B cell (primary cell): ENCODE data around the gene FSCN2. TPM values are rescaled to one million over a fixed set of nuclear protein-coding genes. Genes with fewer than 3 reads are reported as not detected.

Experiments
- ATAC-seq: fragments of 200-7000 bp; cut with Tn5 transposase; one replicate; pipeline ENCODE4 v1.10.0; 2021; ENCODE audit warnings: low read depth, mild to moderate bottlenecking, moderate number of reproducible peaks, moderate library complexity
- CTCF ChIA-PET: fragments of 350-600 bp; sonication (Branson Sonifier 250); formaldehyde crosslinking; loops from one replicate; lab custom pipeline; 2021; ENCODE audit warnings: antibody characterized with exemption, inconsistent platforms; lab: Charles Lee
- POLR2A ChIA-PET: fragments of 350-600 bp; sonication (Branson Sonifier 250); formaldehyde crosslinking; loops from one replicate; lab custom pipeline; 2021; ENCODE audit warnings: antibody characterized with exemption; lab: Charles Lee
- DNase-seq: peaks from one replicate; pipeline ENCODE4 v3.0.0; 2013
- H2AFZ ChIP-seq: 2 replicates; pipeline ENCODE4 v1.6.1; 2012; ENCODE audit warnings: mild to moderate bottlenecking, low read depth, low read length; ENCODE audit not compliant: insufficient read depth, poor library complexity, severe bottlenecking
- H3K27ac ChIP-seq, 2 donors: 1 replicate in 1 of 2; 2 replicates in 1 of 2; pipeline ENCODE4 v1.5.1; 2012 to 2013; ENCODE audit warnings: low read length in 2 of 2, mild to moderate bottlenecking in 2 of 2, moderate library complexity in 1 of 2
- H3K27me3 ChIP-seq, 4 experiments: fragments of 200-600 bp in 1 of 4; sonication (generic) in 1 of 4; replicated peaks in 1 of 4; 1 replicate in 2 of 4; 2 replicates in 2 of 4; pipeline versions ENCODE4 v1.6.1 to v1.7.0; 2013 to 2016; ENCODE audit warnings: low read length in 3 of 4, mild to moderate bottlenecking in 2 of 4, mixed read lengths in 1 of 4, moderate library complexity in 1 of 4; ENCODE audit not compliant: insufficient read depth in 4 of 4, control insufficient read depth in 3 of 4; ENCODE audit errors: control extremely low read depth in 1 of 4
- H3K36me3 ChIP-seq, 2 experiments: replicated peaks in 1 of 2; 1 replicate in 1 of 2; 2 replicates in 1 of 2; pipeline versions ENCODE4 v1.6.1 to v1.7.1; 2013; ENCODE audit warnings: low read length in 1 of 2; ENCODE audit not compliant: insufficient read depth in 2 of 2, control insufficient read depth in 1 of 2; ENCODE audit errors: control extremely low read depth in 1 of 2, extremely low read depth in 1 of 2
- H3K4me1 ChIP-seq, 2 donors: fragments of 200-600 bp in 1 of 2; sonication (generic) in 1 of 2; 1 replicate in 1 of 2; 2 replicates in 1 of 2; pipeline versions ENCODE4 v1.5.1 to v1.6.1; 2013 to 2017; ENCODE audit warnings: low read length in 2 of 2; ENCODE audit not compliant: control insufficient read depth in 2 of 2, insufficient read depth in 2 of 2
- H3K4me2 ChIP-seq: replicated peaks from 2 replicates; pipeline ENCODE3; 2012; ENCODE audit warnings: mild to moderate bottlenecking, low read depth, low read length; ENCODE audit not compliant: poor library complexity, severe bottlenecking
- H3K4me3 ChIP-seq, 5 experiments: fragments of 200-600 bp in 1 of 5; sonication (generic) in 1 of 5; 1 replicate in 3 of 5; 2 replicates in 2 of 5; pipeline versions ENCODE4 v1.5.1 to v1.7.0; 2011 to 2016; ENCODE audit warnings: low read length in 4 of 5, mild to moderate bottlenecking in 4 of 5, low read depth in 2 of 5, control low read depth in 1 of 5, moderate library complexity in 1 of 5; ENCODE audit not compliant: insufficient read depth in 1 of 5; ENCODE audit errors: control extremely low read depth in 1 of 5, extremely low read depth in 1 of 5
- H3K79me2 ChIP-seq: fragments of 200-600 bp; sonication (generic); one replicate; pipeline ENCODE4 v1.6.0; 2016; ENCODE audit warnings: low read length; ENCODE audit not compliant: control insufficient read depth, insufficient read depth
- H3K9ac ChIP-seq: fragments of 200-600 bp; sonication (generic); 2 replicates; pipeline ENCODE4 v1.6.1; 2017; ENCODE audit warnings: mild to moderate bottlenecking, low read length, moderate library complexity
- H3K9me3 ChIP-seq, 3 donors: one replicate each; pipeline versions ENCODE4 v1.6.1 to v1.7.1; 2013; ENCODE audit warnings: low read length in 2 of 3; ENCODE audit not compliant: control insufficient read depth in 2 of 3, insufficient read depth in 1 of 3; ENCODE audit errors: control extremely low read depth in 1 of 3
- H4K20me1 ChIP-seq: 2 replicates; pipeline ENCODE4 v1.6.0; 2012; ENCODE audit warnings: mild to moderate bottlenecking, low read length; ENCODE audit not compliant: insufficient read depth, control insufficient read depth, poor library complexity, severe bottlenecking
- H3K27ac Mint-ChIP-seq: one replicate; pipeline ENCODE4 v1.8.0; 2021; ENCODE audit warnings: mixed read lengths
- H3K27me3 Mint-ChIP-seq: one replicate; pipeline ENCODE4 v1.8.0; 2021; ENCODE audit warnings: mixed read lengths
- H3K4me1 Mint-ChIP-seq: one replicate; pipeline ENCODE4 v1.8.0; 2021; ENCODE audit warnings: mixed read lengths
- H3K4me3 Mint-ChIP-seq: one replicate; pipeline ENCODE4 v1.8.0; 2021; ENCODE audit warnings: mixed read lengths
- H3K9me3 Mint-ChIP-seq: one replicate; pipeline ENCODE4 v1.8.0; 2022; ENCODE audit warnings: mixed read lengths; ENCODE audit not compliant: insufficient read depth
- CTCF ChIP-seq: fragments of 200-600 bp; IDR thresholded peaks from one replicate; pipeline ENCODE4 v1.8.0; 2022; ENCODE audit warnings: antibody characterized with exemption, mild to moderate bottlenecking
- EZH2 ChIP-seq: IDR thresholded peaks from 2 replicates; pipeline ENCODE4 v1.6.1; 2012; ENCODE audit warnings: borderline replicate concordance, low read depth, mild to moderate bottlenecking, moderate library complexity, low read length; ENCODE audit not compliant: insufficient read depth, poor library complexity, severe bottlenecking
- WGBS: methylation state at CpG from one replicate; pipeline ENCODE4 v1.1.5; 2013; ENCODE audit warnings: missing lambda C conversion rate; ENCODE audit not compliant: insufficient coverage; 5-methylcytosine and 5-hydroxymethylcytosine counted together
- intact Hi-C: fragments of 100-400 bp; cut with micrococcal nuclease; formaldehyde crosslinking; loops from one replicate; pipeline ENCODE4 v1.10.0; 2022
- polyA plus RNA-seq: library from polyadenylated mRNA; depleted of rRNA; stranded (reverse); fragments of >200 nt; gene quantifications from 2 replicates; pipeline ENCODE4 v1.2.3, GENCODE V29; 2012
- total RNA-seq, 2 donors: library from RNA; stranded (reverse); fragments of 120-200 nt in 1 of 2; gene quantifications; 1 replicate in 1 of 2; 2 replicates in 1 of 2; pipeline versions ENCODE4 v1.2.3 to v1.2.4, GENCODE V29; 2013 to 2022

The FSCN2 gene
- total and polyA plus RNA-seq, 2 donors (not counting 1 experiment from before 2014, with no cell fraction given): 6.3 to 12.0 TPM

GRCh38 chr17:81510785-81511553 lies 17.2 kb upstream of the FSCN2 start:
- Mint-ChIP-seq H3K27ac (peak overlapping the region; percentile 94), H3K9me3 (no peaks in the 10 kb centered on the region), H3K4me1 (peaks cover 53% of the 10 kb centered on the region), H3K4me3 (peak overlapping the region; percentile 97), H3K27me3 (no peaks in the 10 kb centered on the region)
- Histone ChIP-seq H2AFZ (no peak overlapping the region), H3K27me3 (no peaks in the 10 kb centered on the region), H3K4me2 (peak overlapping the region; percentile 99), H3K9ac (peak overlapping the region; percentile 93), H3K79me2 (peaks cover 49% of the 10 kb centered on the region), H3K36me3 (peaks cover 0 to 36% of the 10 kb centered on the region in 2 experiments), H3K9me3 (no peaks in the 10 kb centered on the region), H3K27ac (peak overlapping the region; percentile 20 to 81), H3K4me1 (peaks cover 30 to 51% of the 10 kb centered on the region in 2 donors), H4K20me1 (peaks cover 44% of the 10 kb centered on the region), H3K4me3 (peak overlapping the region; percentile 73 to 96 (median 86))
- ChIA-PET CTCF (interaction anchor here (0.6 to 3.4 kb wide), 10 partner anchors 8 to 258 kb away, joined by 4 to 17 read pairs (median 6); partner anchors contain the start of gene BAHCC1), POLR2A (interaction anchor here (0.7 to 1.4 kb wide), 3 partner anchors 23 to 114 kb away, joined by 3 to 9 read pairs (median 3); no protein-coding TSS in a partner anchor)
- DNase-seq (peak; percentile 66), ATAC-seq (no peak)
- 2% methylated on average over 46 of the region's 48 CpGs for WGBS
- TF ChIP-seq CTCF (no peak), EZH2 (no peak)
- intact Hi-C loops: loop anchor here (5.0 to 10.0 kb wide), 3 partner anchors 216 to 1714 kb away; partner anchors contain the start of genes CBX8 and SLC38A10

GRCh38 chr17:81511554-81511803 lies 16.7 kb upstream of the FSCN2 start:
- peaks cover 54% of the 10 kb centered on the region for H3K79me2 ChIP-seq
- H3K4me3 ChIP-seq: peak overlapping the region; percentile 71 to 96 (median 86)

More at GRCh38 chr17:81511554-81511803, 16.7 kb upstream of the FSCN2 start:
- Histone ChIP-seq H3K27ac (peak overlapping the region; percentile 20 to 81), H3K9ac (peak overlapping the region; percentile 93), H3K9me3 (no peaks in the 10 kb centered on the region), H3K36me3 (peaks cover 0 to 40% of the 10 kb centered on the region in 2 experiments), H3K4me1 (peaks cover 36 to 56% of the 10 kb centered on the region in 2 donors), H3K4me2 (peak overlapping the region; percentile 99), H4K20me1 (peaks cover 44% of the 10 kb centered on the region), H3K27me3 (no peaks in the 10 kb centered on the region), H2AFZ (no peak overlapping the region)
- H3K4me1 Mint-ChIP-seq: peaks cover 58% of the 10 kb centered on the region
- no peaks in the 10 kb centered on the region for H3K9me3 Mint-ChIP-seq
- TF ChIP-seq CTCF (no peak), EZH2 (no peak)
- WGBS: 2% methylated on average over 6 of the region's 9 CpGs
- peak overlapping the region; percentile 94 for H3K27ac Mint-ChIP-seq
- POLR2A ChIA-PET: interaction anchor here (1.0 kb wide), 1 partner anchor 28 kb away, joined by 3 read pairs; no protein-coding TSS in a partner anchor
- peak; percentile 60 for DNase-seq
- no peaks in the 10 kb centered on the region for H3K27me3 Mint-ChIP-seq
- CTCF ChIA-PET: interaction anchor here (1.1 to 3.4 kb wide), 9 partner anchors 7 to 259 kb away, joined by 4 to 17 read pairs (median 6); partner anchors contain the start of gene BAHCC1
- no peak for ATAC-seq
- H3K4me3 Mint-ChIP-seq: peak overlapping the region; percentile 97
- intact Hi-C loops: loop anchor here (5.0 to 10.0 kb wide), 3 partner anchors 217 to 1714 kb away; partner anchors contain the start of genes CBX8 and SLC38A10
